Measurements from ENCODE around the gene GPC3.

- TF ChIP-seq POLR2AphosphoS5 (IDR thresholded peaks at IDR 0.05; ENCODE audit: low read depth, low read length), result no peak
- TF ChIP-seq, protein P1, sequence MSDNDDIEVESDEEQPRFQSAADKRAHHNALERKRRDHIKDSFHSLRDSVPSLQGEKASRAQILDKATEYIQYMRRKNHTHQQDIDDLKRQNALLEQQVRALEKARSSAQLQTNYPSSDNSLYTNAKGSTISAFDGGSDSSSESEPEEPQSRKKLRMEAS (IDR thresholded peaks at IDR 0.05), result no peak
- no peak for TF ChIP-seq JUND (IDR thresholded peaks at IDR 0.05)
- no peak for TF ChIP-seq CTCF (IDR thresholded peaks at IDR 0.05 in 2 of 3, conservative IDR thresholded peaks at IDR 0.05 in 1 of 3; ENCODE audit: borderline replicate concordance in 1 of 3, insufficient read depth in 1 of 3, low read depth in 2 of 3, low read length in 2 of 3)
- no peak for TF ChIP-seq EZH2 (IDR thresholded peaks at IDR 0.05)
- no peak for TF ChIP-seq REST (IDR thresholded peaks at IDR 0.05; ENCODE audit: low read depth)
- no peak for TF ChIP-seq YY1 (IDR thresholded peaks at IDR 0.05; ENCODE audit: extremely low read depth, insufficient replicate concordance, low read depth, low read length)
- no peak for TF ChIP-seq EGR1 (IDR thresholded peaks at IDR 0.05; ENCODE audit: low read depth)
- no peak for TF ChIP-seq POLR2A (IDR thresholded peaks at IDR 0.05; ENCODE audit: borderline replicate concordance, extremely low read depth, insufficient read depth, insufficient read length)
- TF ChIP-seq, protein P2, sequence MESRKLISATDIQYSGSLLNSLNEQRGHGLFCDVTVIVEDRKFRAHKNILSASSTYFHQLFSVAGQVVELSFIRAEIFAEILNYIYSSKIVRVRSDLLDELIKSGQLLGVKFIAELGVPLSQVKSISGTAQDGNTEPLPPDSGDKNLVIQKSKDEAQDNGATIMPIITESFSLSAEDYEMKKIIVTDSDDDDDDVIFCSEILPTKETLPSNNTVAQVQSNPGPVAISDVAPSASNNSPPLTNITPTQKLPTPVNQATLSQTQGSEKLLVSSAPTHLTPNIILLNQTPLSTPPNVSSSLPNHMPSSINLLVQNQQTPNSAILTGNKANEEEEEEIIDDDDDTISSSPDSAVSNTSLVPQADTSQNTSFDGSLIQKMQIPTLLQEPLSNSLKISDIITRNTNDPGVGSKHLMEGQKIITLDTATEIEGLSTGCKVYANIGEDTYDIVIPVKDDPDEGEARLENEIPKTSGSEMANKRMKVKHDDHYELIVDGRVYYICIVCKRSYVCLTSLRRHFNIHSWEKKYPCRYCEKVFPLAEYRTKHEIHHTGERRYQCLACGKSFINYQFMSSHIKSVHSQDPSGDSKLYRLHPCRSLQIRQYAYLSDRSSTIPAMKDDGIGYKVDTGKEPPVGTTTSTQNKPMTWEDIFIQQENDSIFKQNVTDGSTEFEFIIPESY (IDR thresholded peaks at IDR 0.05; ENCODE audit: extremely low read depth, insufficient replicate concordance, low read length), result no peak
Observed at GRCh38 chrX:133527415-133527814, 458.0 kb downstream of the GPC3 start.
